ENCODE results near the gene TNIK. TPM values are rescaled to one million over a fixed set of nuclear protein-coding genes. Genes with fewer than 3 reads are reported as not detected.
A peak's percentile ranks its signal among the peaks of the same experiment; 100 is the strongest.

The TNIK gene
- total and polyA plus RNA-seq, 2 of the 4 experiments (the other 2 are of a cell fraction), result 3.4 to 6.3 TPM

DNA sequence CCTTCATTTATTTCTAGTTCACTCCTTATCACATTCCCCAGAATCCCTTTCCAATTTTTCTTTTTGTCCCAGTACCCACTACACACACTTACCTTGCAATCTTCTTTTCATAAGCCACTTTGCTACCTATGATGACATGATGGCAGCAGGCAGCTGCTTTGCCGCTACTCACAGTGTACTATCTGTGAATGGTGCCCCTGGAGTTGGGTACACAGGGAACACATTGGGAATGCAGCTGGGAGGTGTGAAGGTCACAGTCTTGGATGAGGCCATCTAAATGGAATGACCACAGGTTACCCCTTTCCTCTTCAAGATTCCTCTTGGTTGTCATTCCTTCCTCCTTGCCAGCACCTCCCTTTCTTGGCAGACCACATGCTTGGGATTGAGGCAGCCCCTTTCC, 20.8 kb upstream of the TNIK start:
- ChIA-PET POLR2A (ENCODE audit: unreplicated experiment) (no interaction called here), CTCF (no interaction called here)
- H3K9me1 ChIP-seq (ENCODE audit: insufficient read depth, low read length), result no peaks in the 10 kb centered on the region
- no peaks in the 10 kb centered on the region for H4K20me1 ChIP-seq (ENCODE audit: insufficient read depth, low read length)
- no peak overlapping the region for H2AFZ ChIP-seq (replicated peaks; ENCODE audit: low read length, poor library complexity)
- no TSS peak for BruUV-seq (replicated peaks)
- no peak overlapping the region for H3K23ac ChIP-seq (ENCODE audit: low read depth, low read length)
- H3K4me1 ChIP-seq (ENCODE audit: control insufficient read depth, insufficient read depth, low read length), result no peaks in the 10 kb centered on the region
- intact Hi-C loops (cut with micrococcal nuclease) (no loop called here), in situ Hi-C loops (cut with MboI; ENCODE audit: low sequenced_read_pairs) (no loop called here), dilution Hi-C loops (cut with HindIII; ENCODE audit: low sequenced_read_pairs, unreplicated experiment) (no loop called here)
- no peak overlapping the region for H3K4ac ChIP-seq (ENCODE audit: low read depth, low read length)
- H2BK20ac ChIP-seq (ENCODE audit: low read depth, low read length), result no peak overlapping the region
- no peak overlapping the region for H4K5ac ChIP-seq (ENCODE audit: low read depth, low read length)
- ATAC-seq (ENCODE audit: low read depth) (no peak), DNase-seq (no peak)
- no peak overlapping the region for H3K4me3 ChIP-seq (ENCODE audit: insufficient read depth, low read depth, low read length)
- 0 out of 2 replicates have a peak overlapping the region, but pooled peaks have one; percentile 11 for H3K14ac ChIP-seq (replicated peaks; ENCODE audit: low read depth, low read length)
- no peak overlapping the region for H3K4me2 ChIP-seq (ENCODE audit: low read depth, low read length)
- no peak overlapping the region for H2BK120ac ChIP-seq (ENCODE audit: low read depth, low read length)
- H2BK5ac ChIP-seq (ENCODE audit: low read depth, low read length, poor library complexity, severe bottlenecking), result no peak overlapping the region
- H2BK15ac ChIP-seq (ENCODE audit: low read depth, low read length), result no peak overlapping the region
- H3K79me1 ChIP-seq (ENCODE audit: low read depth in 1 of 2, low read length in 2 of 2), result no peaks in the 10 kb centered on the region
- H2AK5ac ChIP-seq (ENCODE audit: low read depth, low read length), result no peak overlapping the region
- TF ChIP-seq CEBPB (IDR thresholded peaks at IDR 0.05; ENCODE audit: low read depth, low read length) (no peak), MAZ (IDR thresholded peaks at IDR 0.05; ENCODE audit: borderline replicate concordance, low read depth, low read length) (no peak), MXI1 (IDR thresholded peaks at IDR 0.05; ENCODE audit: borderline replicate concordance, low read depth, low read length) (no peak), NFE2L2 (IDR thresholded peaks at IDR 0.05; ENCODE audit: low read depth, low read length) (no peak), POLR2A (IDR thresholded peaks at IDR 0.05; ENCODE audit: low read depth, low read length) (no peak), BHLHE40 (IDR thresholded peaks at IDR 0.05; ENCODE audit: low read depth, low read length) (no peak), FOS (IDR thresholded peaks at IDR 0.05; ENCODE audit: low read depth, low read length) (no peak), SMC3 (IDR thresholded peaks at IDR 0.05; ENCODE audit: low read depth, low read length) (no peak), RAD21 (IDR thresholded peaks at IDR 0.05; ENCODE audit: low read length) (no peak), RFX5 (IDR thresholded peaks at IDR 0.05; ENCODE audit: low read depth, low read length) (no peak), RCOR1 (IDR thresholded peaks at IDR 0.05; ENCODE audit: insufficient replicate concordance, low read length) (no peak), CHD1 (IDR thresholded peaks at IDR 0.05; ENCODE audit: low read depth, low read length) (no peak)
- TF ChIP-seq, protein P1, sequence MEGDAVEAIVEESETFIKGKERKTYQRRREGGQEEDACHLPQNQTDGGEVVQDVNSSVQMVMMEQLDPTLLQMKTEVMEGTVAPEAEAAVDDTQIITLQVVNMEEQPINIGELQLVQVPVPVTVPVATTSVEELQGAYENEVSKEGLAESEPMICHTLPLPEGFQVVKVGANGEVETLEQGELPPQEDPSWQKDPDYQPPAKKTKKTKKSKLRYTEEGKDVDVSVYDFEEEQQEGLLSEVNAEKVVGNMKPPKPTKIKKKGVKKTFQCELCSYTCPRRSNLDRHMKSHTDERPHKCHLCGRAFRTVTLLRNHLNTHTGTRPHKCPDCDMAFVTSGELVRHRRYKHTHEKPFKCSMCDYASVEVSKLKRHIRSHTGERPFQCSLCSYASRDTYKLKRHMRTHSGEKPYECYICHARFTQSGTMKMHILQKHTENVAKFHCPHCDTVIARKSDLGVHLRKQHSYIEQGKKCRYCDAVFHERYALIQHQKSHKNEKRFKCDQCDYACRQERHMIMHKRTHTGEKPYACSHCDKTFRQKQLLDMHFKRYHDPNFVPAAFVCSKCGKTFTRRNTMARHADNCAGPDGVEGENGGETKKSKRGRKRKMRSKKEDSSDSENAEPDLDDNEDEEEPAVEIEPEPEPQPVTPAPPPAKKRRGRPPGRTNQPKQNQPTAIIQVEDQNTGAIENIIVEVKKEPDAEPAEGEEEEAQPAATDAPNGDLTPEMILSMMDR (conservative IDR thresholded peaks at IDR 0.05; ENCODE audit: low read depth, low read length), result no peak
- TF ChIP-seq, protein P2, sequence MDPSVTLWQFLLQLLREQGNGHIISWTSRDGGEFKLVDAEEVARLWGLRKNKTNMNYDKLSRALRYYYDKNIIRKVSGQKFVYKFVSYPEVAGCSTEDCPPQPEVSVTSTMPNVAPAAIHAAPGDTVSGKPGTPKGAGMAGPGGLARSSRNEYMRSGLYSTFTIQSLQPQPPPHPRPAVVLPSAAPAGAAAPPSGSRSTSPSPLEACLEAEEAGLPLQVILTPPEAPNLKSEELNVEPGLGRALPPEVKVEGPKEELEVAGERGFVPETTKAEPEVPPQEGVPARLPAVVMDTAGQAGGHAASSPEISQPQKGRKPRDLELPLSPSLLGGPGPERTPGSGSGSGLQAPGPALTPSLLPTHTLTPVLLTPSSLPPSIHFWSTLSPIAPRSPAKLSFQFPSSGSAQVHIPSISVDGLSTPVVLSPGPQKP (IDR thresholded peaks at IDR 0.05; ENCODE audit: borderline replicate concordance, low read depth, low read length), result no peak
- H4K91ac ChIP-seq (ENCODE audit: insufficient read depth, low read depth, low read length), result no peak overlapping the region
- no peak overlapping the region for H3K18ac ChIP-seq (ENCODE audit: low read depth, low read length)
- no CpG with 5 or more reads among the region's 1 CpG for WGBS, 2 experiments (ENCODE audit: extremely low coverage in 2 of 2, insufficient read length in 1 of 2)
- H3K27me3 ChIP-seq (ENCODE audit: control insufficient read depth, insufficient read depth, low read length), result no peaks in the 10 kb centered on the region; the same call in 1 of the 2 replicates
- no peaks in the 10 kb centered on the region for H3K36me3 ChIP-seq (ENCODE audit: control insufficient read depth, insufficient read depth, low read length)
- no peak overlapping the region for H2AK9ac ChIP-seq (replicated peaks; ENCODE audit: low read depth, low read length, poor library complexity)
- H3K9ac ChIP-seq (ENCODE audit: low read depth, low read length), result no peak overlapping the region
- H3K56ac ChIP-seq (ENCODE audit: extremely low read depth, insufficient read depth, low read length), result no peak overlapping the region
- H3K27ac ChIP-seq (ENCODE audit: insufficient read depth, low read length), result no peak overlapping the region
- H3K9me3 ChIP-seq (ENCODE audit: control insufficient read depth, insufficient read depth, low read length), result no peaks in the 10 kb centered on the region
- H4K8ac ChIP-seq (ENCODE audit: low read depth in 2 of 2, low read length in 2 of 2), result no peak overlapping the region

Measured in IMR-90 (cell line).